Prostate gland (tissue), 2 donors: ENCODE results near the gene MYRF. TPM values are rescaled to one million over a fixed set of nuclear protein-coding genes. Genes with fewer than 3 reads are reported as not detected.
A peak's percentile ranks its signal among the peaks of the same experiment; 100 is the strongest.

Experiments used
- DNase-seq: peaks from one replicate; pipeline ENCODE4 v3.0.0-alpha.2; 2019; ENCODE audit warnings: low spot score
- H3K27ac ChIP-seq, 2 donors: fragments of 200-600 bp; sonication (generic); 2 replicates each; pipeline ENCODE4 v1.5.1; 2017 to 2019
- H3K27me3 ChIP-seq: fragments of 200-600 bp; sonication (generic); replicated peaks from 2 replicates; pipeline ENCODE4 v1.5.1; 2019; ENCODE audit not compliant: insufficient read depth
- H3K36me3 ChIP-seq, 2 donors: fragments of 200-600 bp; sonication (generic); 1 replicate in 1 of 2; 2 replicates in 1 of 2; pipeline versions ENCODE4 v1.5.1 to v1.8.1; 2017 to 2019
- H3K4me1 ChIP-seq: fragments of 200-600 bp; sonication (generic); replicated peaks from 2 replicates; pipeline ENCODE4 v1.5.1; 2019
- H3K4me3 ChIP-seq, 2 donors: fragments of 200-600 bp; sonication (generic); 2 replicates each; pipeline ENCODE4 v1.5.1; 2017 to 2019
- H3K9me3 ChIP-seq: fragments of 200-600 bp; sonication (generic); 2 replicates; pipeline ENCODE4 v1.5.1; 2017
- POLR2A ChIP-seq: fragments of 450-650 bp; IDR thresholded peaks from one replicate; pipeline ENCODE4 v1.6.1; 2016; ENCODE audit warnings: antibody characterized with exemption, mild to moderate bottlenecking
- POLR2AphosphoS5 ChIP-seq: sonication (generic); formaldehyde crosslinking; IDR thresholded peaks from one replicate; pipeline ENCODE4 v1.6.1; 2017; ENCODE audit warnings: antibody characterized with exemption
- WGBS: methylation state at CpG from one replicate; pipeline ENCODE4 v1.1.5; 2018; 5-methylcytosine and 5-hydroxymethylcytosine counted together
- intact Hi-C: fragments of 100-400 bp; cut with DNase I; formaldehyde crosslinking; loops from one replicate; pipeline ENCODE4 v1.14.2; 2022
- total RNA-seq, 2 donors: library from RNA; depleted of rRNA; stranded (reverse); fragments of >200 nt; gene quantifications; one replicate each; pipeline ENCODE4 v1.1.0, GENCODE V29; 2016
- TF ChIP-seq, protein P1 (sequence below), 4 experiments: fragments of 200-600 bp in 2 of 4; fragments of 450-650 bp in 2 of 4; sonication (generic) in 2 of 4; IDR thresholded peaks; 1 replicate in 3 of 4; 2 replicates in 1 of 4; pipeline ENCODE4 v1.5.1; 2016 to 2019; ENCODE audit warnings: antibody characterized with exemption in 4 of 4, mild to moderate bottlenecking in 2 of 4, moderate library complexity in 2 of 4

The MYRF gene
- total RNA-seq, 2 donors from 2014 or later = 0.77 to 3.4 TPM

- peak overlapping the region; percentile 60 to 66 for H3K4me3 ChIP-seq
- no peaks in the 10 kb centered on the region for H3K9me3 ChIP-seq
- no peaks in the 10 kb centered on the region for H3K27me3 ChIP-seq
- peak overlapping the region; percentile 87 to 94 for H3K27ac ChIP-seq
- TF ChIP-seq POLR2A (no peak), POLR2AphosphoS5 (no peak)
- TF ChIP-seq, protein P1, sequence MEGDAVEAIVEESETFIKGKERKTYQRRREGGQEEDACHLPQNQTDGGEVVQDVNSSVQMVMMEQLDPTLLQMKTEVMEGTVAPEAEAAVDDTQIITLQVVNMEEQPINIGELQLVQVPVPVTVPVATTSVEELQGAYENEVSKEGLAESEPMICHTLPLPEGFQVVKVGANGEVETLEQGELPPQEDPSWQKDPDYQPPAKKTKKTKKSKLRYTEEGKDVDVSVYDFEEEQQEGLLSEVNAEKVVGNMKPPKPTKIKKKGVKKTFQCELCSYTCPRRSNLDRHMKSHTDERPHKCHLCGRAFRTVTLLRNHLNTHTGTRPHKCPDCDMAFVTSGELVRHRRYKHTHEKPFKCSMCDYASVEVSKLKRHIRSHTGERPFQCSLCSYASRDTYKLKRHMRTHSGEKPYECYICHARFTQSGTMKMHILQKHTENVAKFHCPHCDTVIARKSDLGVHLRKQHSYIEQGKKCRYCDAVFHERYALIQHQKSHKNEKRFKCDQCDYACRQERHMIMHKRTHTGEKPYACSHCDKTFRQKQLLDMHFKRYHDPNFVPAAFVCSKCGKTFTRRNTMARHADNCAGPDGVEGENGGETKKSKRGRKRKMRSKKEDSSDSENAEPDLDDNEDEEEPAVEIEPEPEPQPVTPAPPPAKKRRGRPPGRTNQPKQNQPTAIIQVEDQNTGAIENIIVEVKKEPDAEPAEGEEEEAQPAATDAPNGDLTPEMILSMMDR (IDR thresholded peaks at IDR 0.05) = no peak
- intact Hi-C loops = no loop called here
- WGBS = 82% methylated on average over 16 of the region's 16 CpGs
- H3K36me3 ChIP-seq = no peaks in the 10 kb centered on the region
- H3K4me1 ChIP-seq = no peaks in the 10 kb centered on the region
- no peak for DNase-seq
These were observed 62.0 kb downstream of the MYRF start for GRCh38 chr11:61814247-61814957.

GRCh38 chr11:61814958-61815789, 62.7 kb downstream of the MYRF start:
- Histone ChIP-seq H3K4me3 (peak overlapping the region; percentile 60 to 66), H3K36me3 (no peaks in the 10 kb centered on the region), H3K9me3 (no peaks in the 10 kb centered on the region), H3K27ac (peak overlapping the region; percentile 87 to 94), H3K4me1 (no peaks in the 10 kb centered on the region), H3K27me3 (no peaks in the 10 kb centered on the region)
- DNase-seq = peak; percentile 82
- WGBS = 2% methylated on average over 56 of the region's 66 CpGs
- TF ChIP-seq POLR2A (peak; percentile 87), POLR2AphosphoS5 (peak; percentile 90)
- TF ChIP-seq, protein P1 (IDR thresholded peaks at IDR 0.05) = peak in 2 of 4 experiments; percentile 7 to 22
- intact Hi-C loops = loop anchor here (5.0 kb wide), 2 partner anchors 72 to 157 kb away; no protein-coding TSS in a partner anchor

DNA sequence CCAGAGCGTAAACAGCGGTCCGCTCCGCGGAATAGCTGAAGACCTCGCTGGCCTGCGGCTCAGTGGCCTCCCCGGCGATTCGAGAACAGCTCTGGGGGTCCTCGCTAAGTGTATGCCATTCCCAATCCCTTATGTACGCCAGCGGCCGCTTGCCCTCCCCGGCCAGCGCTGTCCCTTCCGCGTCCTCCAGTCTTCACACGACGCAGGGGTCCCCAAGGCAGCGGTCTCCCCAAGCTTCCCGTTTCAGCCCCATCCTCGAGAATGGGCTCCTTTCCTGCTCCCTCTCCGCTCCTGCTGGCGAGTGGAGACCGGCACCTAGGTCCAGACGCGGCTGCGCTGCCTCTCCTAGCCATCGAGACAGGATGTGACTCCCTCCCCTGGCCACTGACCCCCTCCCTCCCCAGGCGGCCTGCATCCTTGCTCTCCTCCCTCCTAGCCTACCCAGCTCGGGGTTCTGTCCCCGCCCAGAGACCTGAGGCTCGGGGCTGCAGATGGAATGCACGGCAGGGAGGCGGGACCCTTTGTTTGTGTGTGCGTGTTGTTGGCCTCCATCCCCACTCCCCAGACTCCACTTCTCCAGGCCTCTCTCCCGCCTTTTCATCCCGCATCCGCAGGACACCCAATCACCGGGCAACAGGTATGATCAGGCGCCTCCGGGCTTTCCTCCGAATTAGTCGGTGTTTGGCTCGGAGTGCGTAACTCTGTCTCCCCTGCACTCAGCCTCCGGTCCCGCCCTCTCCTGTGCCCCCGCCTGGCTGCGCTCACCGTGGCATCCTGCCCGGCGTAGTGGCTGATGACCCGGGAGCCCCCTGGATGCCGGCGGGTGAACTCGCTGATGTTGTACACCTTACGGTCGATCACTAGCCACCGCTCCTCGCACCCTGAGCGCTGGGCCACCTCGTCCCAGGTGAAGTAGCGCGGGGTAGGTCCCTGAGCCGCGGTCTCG, 63.6 kb downstream of the MYRF start:
- Histone ChIP-seq H3K27me3 (no peaks in the 10 kb centered on the region), H3K4me1 (no peaks in the 10 kb centered on the region), H3K4me3 (peak overlapping the region; percentile 60 to 66), H3K9me3 (no peaks in the 10 kb centered on the region), H3K27ac (peak overlapping the region; percentile 87 to 94), H3K36me3 (no peaks in the 10 kb centered on the region)
- peak; percentile 6 for TF ChIP-seq POLR2AphosphoS5
- TF ChIP-seq, protein P1 (IDR thresholded peaks at IDR 0.05) = no peak
- TF ChIP-seq POLR2A = no peak
- peak; percentile 33 for DNase-seq
- under 1% methylated on average over 51 of the region's 69 CpGs for WGBS
- intact Hi-C loops = loop anchor here (5.0 kb wide), 2 partner anchors 71 to 156 kb away; no protein-coding TSS in a partner anchor

- intact Hi-C loops = loop anchor here (5.0 kb wide), 2 partner anchors 70 to 155 kb away; no protein-coding TSS in a partner anchor
- TF ChIP-seq POLR2AphosphoS5 (peak; percentile 63), POLR2A (no peak)
- TF ChIP-seq, protein P1 (IDR thresholded peaks at IDR 0.05) = peak; percentile 22 to 67 (median 54)
- DNase-seq = peak; percentile 64
- no peaks in the 10 kb centered on the region for H3K9me3 ChIP-seq
- no peaks in the 10 kb centered on the region for H3K4me1 ChIP-seq
- under 1% methylated on average over 46 of the region's 73 CpGs for WGBS
- no peaks in the 10 kb centered on the region for H3K27me3 ChIP-seq
- H3K27ac ChIP-seq = peak within 1 kb of the TSS; percentile 87 to 94
- peak within 1 kb of the TSS; percentile 60 to 66 for H3K4me3 ChIP-seq
- no peaks in the 10 kb centered on the region for H3K36me3 ChIP-seq
These were observed 64.5 kb downstream of the MYRF start, which contains the start of gene FADS1 for GRCh38 chr11:61816736-61817455. TSS of gene FADS1 (minus strand) at chr11:61817003. CDS start at chr11:61816929, 74 bp downstream.
